Measurements from ENCODE around the gene SLC43A2. TPM values are rescaled to one million over a fixed set of nuclear protein-coding genes. Genes with fewer than 3 reads are reported as not detected.

SLC43A2 gene
- total RNA-seq, 1 experiment from 2014 or later: 11.0 TPM

- CTCF ChIA-PET: interaction anchor here (0.6 to 0.9 kb wide), 3 partner anchors 63 to 201 kb away, joined by 3 to 5 read pairs (median 3); partner anchors contain the start of gene RILP
- H3K4me1 Mint-ChIP-seq: peaks cover 35% of the 10 kb centered on the region
- no peak for TF ChIP-seq FOXP1 (CRISPR knock-in tag; IDR thresholded peaks at IDR 0.05; ENCODE audit: borderline replicate concordance)
- TF ChIP-seq FOXP4 (CRISPR knock-in tag; IDR thresholded peaks at IDR 0.05): no peak
- TF ChIP-seq, protein P1, sequence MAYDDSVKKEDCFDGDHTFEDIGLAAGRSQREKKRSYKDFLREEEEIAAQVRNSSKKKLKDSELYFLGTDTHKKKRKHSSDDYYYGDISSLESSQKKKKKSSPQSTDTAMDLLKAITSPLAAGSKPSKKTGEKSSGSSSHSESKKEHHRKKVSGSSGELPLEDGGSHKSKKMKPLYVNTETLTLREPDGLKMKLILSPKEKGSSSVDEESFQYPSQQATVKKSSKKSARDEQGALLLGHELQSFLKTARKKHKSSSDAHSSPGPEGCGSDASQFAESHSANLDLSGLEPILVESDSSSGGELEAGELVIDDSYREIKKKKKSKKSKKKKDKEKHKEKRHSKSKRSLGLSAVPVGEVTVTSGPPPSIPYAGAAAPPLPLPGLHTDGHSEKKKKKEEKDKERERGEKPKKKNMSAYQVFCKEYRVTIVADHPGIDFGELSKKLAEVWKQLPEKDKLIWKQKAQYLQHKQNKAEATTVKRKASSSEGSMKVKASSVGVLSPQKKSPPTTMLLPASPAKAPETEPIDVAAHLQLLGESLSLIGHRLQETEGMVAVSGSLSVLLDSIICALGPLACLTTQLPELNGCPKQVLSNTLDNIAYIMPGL (CRISPR knock-in tag; IDR thresholded peaks at IDR 0.05): no peak
- no peak for TF ChIP-seq NR3C1 (CRISPR knock-in tag; conservative IDR thresholded peaks at IDR 0.05; ENCODE audit: low read depth)
- no peak for TF ChIP-seq JUN (CRISPR knock-in tag; IDR thresholded peaks at IDR 0.05)
- H3K27me3 Mint-ChIP-seq (ENCODE audit: low read depth): peaks cover 10% of the 10 kb centered on the region
- H3K9me3 Mint-ChIP-seq: no peaks in the 10 kb centered on the region
- H3K4me3 Mint-ChIP-seq: no peak overlapping the region
- H3K36me3 Mint-ChIP-seq: no peaks in the 10 kb centered on the region
- POLR2A ChIA-PET: interaction anchor here (0.7 kb wide), 2 partner anchors 10 to 62 kb away, joined by 3 to 8 read pairs; partner anchors contain the start of gene SLC43A2
- H3K27ac Mint-ChIP-seq: peak overlapping the region; percentile 87
- no peak for ATAC-seq
- DNase-seq (ENCODE audit: low spot score): no peak
These were observed 62.0 kb downstream of the SLC43A2 start for GRCh38 chr17:1566505-1567199.

- Mint-ChIP-seq H3K4me1 (peaks cover 36% of the 10 kb centered on the region), H3K36me3 (no peaks in the 10 kb centered on the region), H3K4me3 (no peak overlapping the region), H3K27me3 (ENCODE audit: low read depth) (peaks cover 10% of the 10 kb centered on the region), H3K9me3 (no peaks in the 10 kb centered on the region), H3K27ac (no peak overlapping the region)
- ChIA-PET CTCF (interaction anchor here (0.6 kb wide), 1 partner anchor 83 kb away, joined by 5 read pairs; the partner anchor contains the start of gene RILP), POLR2A (no interaction called here)
- ATAC-seq: no peak
- no peak for DNase-seq (ENCODE audit: low spot score)
- TF ChIP-seq, protein P2, sequence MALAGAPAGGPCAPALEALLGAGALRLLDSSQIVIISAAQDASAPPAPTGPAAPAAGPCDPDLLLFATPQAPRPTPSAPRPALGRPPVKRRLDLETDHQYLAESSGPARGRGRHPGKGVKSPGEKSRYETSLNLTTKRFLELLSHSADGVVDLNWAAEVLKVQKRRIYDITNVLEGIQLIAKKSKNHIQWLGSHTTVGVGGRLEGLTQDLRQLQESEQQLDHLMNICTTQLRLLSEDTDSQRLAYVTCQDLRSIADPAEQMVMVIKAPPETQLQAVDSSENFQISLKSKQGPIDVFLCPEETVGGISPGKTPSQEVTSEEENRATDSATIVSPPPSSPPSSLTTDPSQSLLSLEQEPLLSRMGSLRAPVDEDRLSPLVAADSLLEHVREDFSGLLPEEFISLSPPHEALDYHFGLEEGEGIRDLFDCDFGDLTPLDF (CRISPR knock-in tag; IDR thresholded peaks at IDR 0.05): no peak
- no peak for TF ChIP-seq ATF6 (CRISPR knock-in tag; IDR thresholded peaks at IDR 0.05)
These were observed 62.8 kb downstream of the SLC43A2 start for GRCh38 chr17:1565877-1566276.

DNA sequence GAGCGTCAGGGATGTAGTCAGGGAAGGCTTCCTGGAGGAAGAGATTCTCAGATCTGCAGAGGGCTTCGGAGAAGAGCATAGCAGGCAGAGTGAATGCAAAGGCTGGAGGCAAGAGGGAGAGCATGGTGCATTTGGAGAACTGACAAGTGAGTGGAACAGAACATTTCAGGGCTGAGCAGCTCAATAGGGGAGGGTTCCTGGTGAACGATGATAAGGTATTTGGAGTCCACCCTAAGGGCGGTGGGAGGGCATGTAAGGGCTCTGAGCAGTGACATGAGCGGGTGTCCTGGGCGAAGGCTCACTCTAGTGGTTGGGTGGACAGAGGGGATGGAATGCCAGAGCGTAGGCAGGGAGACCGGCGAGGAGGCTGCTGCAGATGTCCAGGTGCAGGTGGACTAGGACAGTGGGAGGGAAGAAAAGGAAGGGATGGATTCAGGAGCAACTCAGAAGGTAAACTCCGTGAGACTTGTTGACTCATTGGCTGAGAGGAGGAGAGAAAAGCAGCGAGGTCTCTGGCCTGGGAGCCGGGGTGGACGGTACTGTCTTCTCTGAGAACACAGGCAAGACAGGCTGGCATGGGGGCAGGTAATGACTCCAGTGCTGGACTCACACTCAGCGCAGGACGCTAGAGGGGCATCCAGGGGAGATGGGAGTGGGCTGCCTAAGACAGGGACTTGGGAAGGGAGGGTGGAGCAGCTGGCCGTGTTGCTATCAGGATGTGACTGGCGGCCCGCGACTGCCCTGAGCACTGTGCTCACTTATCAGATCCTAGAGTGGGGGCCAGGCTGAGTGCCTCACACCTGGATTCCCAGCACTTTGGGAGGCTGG, 64.6 kb downstream of the SLC43A2 start:
- ATAC-seq: no peak
- Mint-ChIP-seq H3K9me3 (no peaks in the 10 kb centered on the region), H3K27ac (peak overlapping the region; percentile 85), H3K27me3 (ENCODE audit: low read depth) (peaks cover 10% of the 10 kb centered on the region), H3K36me3 (no peaks in the 10 kb centered on the region), H3K4me1 (peaks cover 42% of the 10 kb centered on the region), H3K4me3 (peak overlapping the region; percentile 46)
- POLR2A ChIA-PET: interaction anchor here (0.6 kb wide), 1 partner anchor 40 kb away, joined by 4 read pairs; no protein-coding TSS in a partner anchor
- DNase-seq (ENCODE audit: low spot score): no peak
- CTCF ChIA-PET: interaction anchor here (0.8 kb wide), 1 partner anchor 11 kb away, joined by 3 read pairs; no protein-coding TSS in a partner anchor
- TF ChIP-seq FOXK1 (CRISPR knock-in tag; IDR thresholded peaks at IDR 0.05) (no peak), IRF1 (CRISPR knock-in tag; IDR thresholded peaks at IDR 0.05) (no peak), EMX1 (CRISPR knock-in tag; IDR thresholded peaks at IDR 0.05) (no peak), USF1 (CRISPR knock-in tag; IDR thresholded peaks at IDR 0.05) (no peak), ATF3 (CRISPR knock-in tag; conservative IDR thresholded peaks at IDR 0.05) (no peak)
- TF ChIP-seq, protein P1 (CRISPR knock-in tag; IDR thresholded peaks at IDR 0.05): no peak
- TF ChIP-seq, protein P3, sequence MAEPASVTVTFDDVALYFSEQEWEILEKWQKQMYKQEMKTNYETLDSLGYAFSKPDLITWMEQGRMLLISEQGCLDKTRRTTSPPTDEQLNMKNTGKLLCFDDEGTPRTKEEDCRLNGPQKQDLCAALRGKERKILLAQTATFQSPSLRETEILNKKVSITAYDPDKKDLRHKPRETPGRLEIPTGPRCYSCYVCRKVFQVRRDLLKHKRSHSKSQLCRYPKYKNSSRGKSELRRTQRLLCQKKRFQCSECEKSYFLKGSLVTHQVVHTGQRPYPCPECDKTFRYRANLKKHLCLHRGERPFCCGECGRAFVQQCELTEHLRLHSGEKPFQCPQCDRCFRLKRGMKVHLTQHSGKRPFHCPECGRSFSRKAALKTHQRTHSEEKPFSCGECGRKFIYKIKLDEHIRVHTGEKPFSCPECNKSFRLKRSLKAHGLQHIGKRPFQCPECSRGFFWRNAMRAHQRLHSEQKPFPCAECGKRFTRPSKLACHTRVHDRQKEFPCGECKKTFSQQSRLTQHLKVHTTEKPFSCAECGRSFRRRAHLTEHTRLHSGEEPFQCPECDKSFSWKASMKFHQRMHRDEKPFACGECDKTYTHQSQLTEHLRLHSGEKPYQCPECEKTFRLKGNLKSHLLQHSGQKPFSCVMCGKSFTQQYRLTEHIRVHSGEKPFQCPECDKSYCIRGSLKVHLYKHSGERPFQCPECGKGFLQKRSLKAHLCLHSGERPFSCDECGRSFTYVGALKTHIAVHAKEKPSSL (CRISPR knock-in tag; conservative IDR thresholded peaks at IDR 0.05): no peak
